B cell (primary cell): Measurements from ENCODE around the gene JPH3. TPM values are rescaled to one million over a fixed set of nuclear protein-coding genes. Genes with fewer than 3 reads are reported as not detected.

Experiments used
- ATAC-seq: fragments of 200-7000 bp; cut with Tn5 transposase; one replicate; pipeline ENCODE4 v1.10.0; 2021; ENCODE audit warnings: low read depth, mild to moderate bottlenecking, moderate number of reproducible peaks, moderate library complexity
- CTCF ChIA-PET: fragments of 350-600 bp; sonication (Branson Sonifier 250); formaldehyde crosslinking; loops from one replicate; lab custom pipeline; 2021; ENCODE audit warnings: antibody characterized with exemption, inconsistent platforms; lab: Charles Lee
- POLR2A ChIA-PET: fragments of 350-600 bp; sonication (Branson Sonifier 250); formaldehyde crosslinking; loops from one replicate; lab custom pipeline; 2021; ENCODE audit warnings: antibody characterized with exemption; lab: Charles Lee
- DNase-seq: peaks from one replicate; pipeline ENCODE4 v3.0.0; 2013
- H2AFZ ChIP-seq: 2 replicates; pipeline ENCODE4 v1.6.1; 2012; ENCODE audit warnings: mild to moderate bottlenecking, low read depth, low read length; ENCODE audit not compliant: insufficient read depth, poor library complexity, severe bottlenecking
- H3K27ac ChIP-seq, 2 donors: 1 replicate in 1 of 2; 2 replicates in 1 of 2; pipeline ENCODE4 v1.5.1; 2012 to 2013; ENCODE audit warnings: low read length in 2 of 2, mild to moderate bottlenecking in 2 of 2, moderate library complexity in 1 of 2
- H3K27me3 ChIP-seq, 4 experiments: fragments of 200-600 bp in 1 of 4; sonication (generic) in 1 of 4; replicated peaks in 1 of 4; 1 replicate in 2 of 4; 2 replicates in 2 of 4; pipeline versions ENCODE4 v1.6.1 to v1.7.0; 2013 to 2016; ENCODE audit warnings: low read length in 3 of 4, mild to moderate bottlenecking in 2 of 4, mixed read lengths in 1 of 4, moderate library complexity in 1 of 4; ENCODE audit not compliant: insufficient read depth in 4 of 4, control insufficient read depth in 3 of 4; ENCODE audit errors: control extremely low read depth in 1 of 4
- H3K36me3 ChIP-seq, 2 experiments: replicated peaks in 1 of 2; 1 replicate in 1 of 2; 2 replicates in 1 of 2; pipeline versions ENCODE4 v1.6.1 to v1.7.1; 2013; ENCODE audit warnings: low read length in 1 of 2; ENCODE audit not compliant: insufficient read depth in 2 of 2, control insufficient read depth in 1 of 2; ENCODE audit errors: control extremely low read depth in 1 of 2, extremely low read depth in 1 of 2
- H3K4me1 ChIP-seq, 2 donors: fragments of 200-600 bp in 1 of 2; sonication (generic) in 1 of 2; 1 replicate in 1 of 2; 2 replicates in 1 of 2; pipeline versions ENCODE4 v1.5.1 to v1.6.1; 2013 to 2017; ENCODE audit warnings: low read length in 2 of 2; ENCODE audit not compliant: control insufficient read depth in 2 of 2, insufficient read depth in 2 of 2
- H3K4me2 ChIP-seq: replicated peaks from 2 replicates; pipeline ENCODE3; 2012; ENCODE audit warnings: mild to moderate bottlenecking, low read depth, low read length; ENCODE audit not compliant: poor library complexity, severe bottlenecking
- H3K4me3 ChIP-seq, 5 experiments: fragments of 200-600 bp in 1 of 5; sonication (generic) in 1 of 5; 1 replicate in 3 of 5; 2 replicates in 2 of 5; pipeline versions ENCODE4 v1.5.1 to v1.7.0; 2011 to 2016; ENCODE audit warnings: low read length in 4 of 5, mild to moderate bottlenecking in 4 of 5, low read depth in 2 of 5, control low read depth in 1 of 5, moderate library complexity in 1 of 5; ENCODE audit not compliant: insufficient read depth in 1 of 5; ENCODE audit errors: control extremely low read depth in 1 of 5, extremely low read depth in 1 of 5
- H3K79me2 ChIP-seq: fragments of 200-600 bp; sonication (generic); one replicate; pipeline ENCODE4 v1.6.0; 2016; ENCODE audit warnings: low read length; ENCODE audit not compliant: control insufficient read depth, insufficient read depth
- H3K9ac ChIP-seq: fragments of 200-600 bp; sonication (generic); 2 replicates; pipeline ENCODE4 v1.6.1; 2017; ENCODE audit warnings: mild to moderate bottlenecking, low read length, moderate library complexity
- H3K9me3 ChIP-seq, 3 donors: one replicate each; pipeline versions ENCODE4 v1.6.1 to v1.7.1; 2013; ENCODE audit warnings: low read length in 2 of 3; ENCODE audit not compliant: control insufficient read depth in 2 of 3, insufficient read depth in 1 of 3; ENCODE audit errors: control extremely low read depth in 1 of 3
- H4K20me1 ChIP-seq: 2 replicates; pipeline ENCODE4 v1.6.0; 2012; ENCODE audit warnings: mild to moderate bottlenecking, low read length; ENCODE audit not compliant: insufficient read depth, control insufficient read depth, poor library complexity, severe bottlenecking
- H3K27ac Mint-ChIP-seq: one replicate; pipeline ENCODE4 v1.8.0; 2021; ENCODE audit warnings: mixed read lengths
- H3K27me3 Mint-ChIP-seq: one replicate; pipeline ENCODE4 v1.8.0; 2021; ENCODE audit warnings: mixed read lengths
- H3K4me1 Mint-ChIP-seq: one replicate; pipeline ENCODE4 v1.8.0; 2021; ENCODE audit warnings: mixed read lengths
- H3K4me3 Mint-ChIP-seq: one replicate; pipeline ENCODE4 v1.8.0; 2021; ENCODE audit warnings: mixed read lengths
- H3K9me3 Mint-ChIP-seq: one replicate; pipeline ENCODE4 v1.8.0; 2022; ENCODE audit warnings: mixed read lengths; ENCODE audit not compliant: insufficient read depth
- EZH2 ChIP-seq: IDR thresholded peaks from 2 replicates; pipeline ENCODE4 v1.6.1; 2012; ENCODE audit warnings: borderline replicate concordance, low read depth, mild to moderate bottlenecking, moderate library complexity, low read length; ENCODE audit not compliant: insufficient read depth, poor library complexity, severe bottlenecking
- WGBS: methylation state at CpG from one replicate; pipeline ENCODE4 v1.1.5; 2013; ENCODE audit warnings: missing lambda C conversion rate; ENCODE audit not compliant: insufficient coverage; 5-methylcytosine and 5-hydroxymethylcytosine counted together
- intact Hi-C: fragments of 100-400 bp; cut with micrococcal nuclease; formaldehyde crosslinking; loops from one replicate; pipeline ENCODE4 v1.10.0; 2022
- polyA plus RNA-seq: library from polyadenylated mRNA; depleted of rRNA; stranded (reverse); fragments of >200 nt; gene quantifications from 2 replicates; pipeline ENCODE4 v1.2.3, GENCODE V29; 2012
- total RNA-seq, 2 donors: library from RNA; stranded (reverse); fragments of 120-200 nt in 1 of 2; gene quantifications; 1 replicate in 1 of 2; 2 replicates in 1 of 2; pipeline versions ENCODE4 v1.2.3 to v1.2.4, GENCODE V29; 2013 to 2022
- TF ChIP-seq, protein P1 (sequence below): fragments of 200-600 bp; IDR thresholded peaks from one replicate; pipeline ENCODE4 v1.8.0; 2022; ENCODE audit warnings: antibody characterized with exemption, mild to moderate bottlenecking

The JPH3 gene
- total and polyA plus RNA-seq, 2 donors (not counting 1 experiment from before 2014, with no cell fraction given): not detected

DNA sequence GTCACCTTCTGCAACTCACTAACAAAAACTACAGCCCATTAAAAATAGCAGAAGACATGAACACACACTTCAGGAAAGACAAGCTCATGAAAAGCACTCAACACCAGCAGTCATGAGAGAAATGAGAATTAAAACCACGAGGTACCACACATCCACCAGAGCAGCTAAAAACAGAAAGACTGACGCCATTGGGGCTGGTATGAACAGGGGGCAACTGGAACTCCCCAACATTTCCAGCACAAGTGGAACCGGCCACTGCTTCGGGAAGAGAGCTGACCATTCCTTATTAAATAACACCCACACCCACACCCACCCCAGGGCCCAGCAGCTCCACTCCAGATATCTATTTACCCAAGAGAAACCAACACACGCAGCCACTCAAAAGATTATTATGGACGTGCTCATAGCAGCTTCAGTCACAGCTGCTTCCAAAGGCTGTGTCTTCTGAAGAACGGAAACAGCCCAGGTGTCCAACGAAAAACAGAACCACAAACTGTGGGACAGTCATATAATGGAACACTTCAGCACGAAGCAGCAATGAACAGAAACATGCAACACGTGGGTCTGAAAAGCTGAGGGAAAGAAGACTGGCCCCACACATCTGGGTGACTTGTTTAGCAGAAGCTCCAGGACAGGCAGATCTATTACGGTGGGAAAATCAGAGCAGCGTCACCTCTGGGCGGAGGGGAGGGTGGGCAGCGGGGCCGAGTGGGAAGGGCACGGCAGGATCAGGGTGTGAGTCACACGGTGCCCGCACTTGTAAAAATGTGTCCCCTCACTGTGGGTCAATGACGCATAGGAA lies 122.4 kb downstream of the JPH3 start:
- Mint-ChIP-seq H3K27ac (peak overlapping the region; percentile 34), H3K9me3 (no peaks in the 10 kb centered on the region), H3K27me3 (no peaks in the 10 kb centered on the region), H3K4me3 (peak overlapping the region; percentile 20), H3K4me1 (peaks cover 23% of the 10 kb centered on the region)
- Histone ChIP-seq H2AFZ (no peak overlapping the region), H3K27ac (peak overlapping the region in 1 of 2 donors; percentile 61), H3K27me3 (no peaks in the 10 kb centered on the region), H3K9ac (no peak overlapping the region), H3K36me3 (peaks cover 0 to 44% of the 10 kb centered on the region in 2 experiments), H3K9me3 (no peaks in the 10 kb centered on the region), H3K4me1 (peaks cover 11 to 20% of the 10 kb centered on the region in 2 donors), H3K79me2 (peaks cover 25% of the 10 kb centered on the region), H3K4me2 (peak overlapping the region; percentile 27), H4K20me1 (peaks cover 20% of the 10 kb centered on the region), H3K4me3 (no peak overlapping the region)
- TF ChIP-seq, protein P1, sequence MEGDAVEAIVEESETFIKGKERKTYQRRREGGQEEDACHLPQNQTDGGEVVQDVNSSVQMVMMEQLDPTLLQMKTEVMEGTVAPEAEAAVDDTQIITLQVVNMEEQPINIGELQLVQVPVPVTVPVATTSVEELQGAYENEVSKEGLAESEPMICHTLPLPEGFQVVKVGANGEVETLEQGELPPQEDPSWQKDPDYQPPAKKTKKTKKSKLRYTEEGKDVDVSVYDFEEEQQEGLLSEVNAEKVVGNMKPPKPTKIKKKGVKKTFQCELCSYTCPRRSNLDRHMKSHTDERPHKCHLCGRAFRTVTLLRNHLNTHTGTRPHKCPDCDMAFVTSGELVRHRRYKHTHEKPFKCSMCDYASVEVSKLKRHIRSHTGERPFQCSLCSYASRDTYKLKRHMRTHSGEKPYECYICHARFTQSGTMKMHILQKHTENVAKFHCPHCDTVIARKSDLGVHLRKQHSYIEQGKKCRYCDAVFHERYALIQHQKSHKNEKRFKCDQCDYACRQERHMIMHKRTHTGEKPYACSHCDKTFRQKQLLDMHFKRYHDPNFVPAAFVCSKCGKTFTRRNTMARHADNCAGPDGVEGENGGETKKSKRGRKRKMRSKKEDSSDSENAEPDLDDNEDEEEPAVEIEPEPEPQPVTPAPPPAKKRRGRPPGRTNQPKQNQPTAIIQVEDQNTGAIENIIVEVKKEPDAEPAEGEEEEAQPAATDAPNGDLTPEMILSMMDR: no peak
- TF ChIP-seq EZH2: no peak
- POLR2A ChIA-PET: interaction anchor here (0.7 to 1.4 kb wide), 3 partner anchors 23 to 31 kb away, joined by 3 to 6 read pairs (median 4); no protein-coding TSS in a partner anchor
- WGBS: 59% methylated on average over 18 of the region's 19 CpGs
- ATAC-seq: peak; percentile 71
- intact Hi-C loops: no loop called here
- DNase-seq: peak; percentile 60
- CTCF ChIA-PET: interaction anchor here (1.3 to 1.7 kb wide), 2 partner anchors 88 to 636 kb away, joined by 3 to 5 read pairs; no protein-coding TSS in a partner anchor
